Measurements from ENCODE around the gene MPPED1. TPM values are rescaled to one million over a fixed set of nuclear protein-coding genes. Genes with fewer than 3 reads are reported as not detected.

MPPED1 gene
- total and polyA plus RNA-seq, 2 donors (not counting 3 experiments of a cell fraction or from before 2014, with no cell fraction given), result not detected

DNA sequence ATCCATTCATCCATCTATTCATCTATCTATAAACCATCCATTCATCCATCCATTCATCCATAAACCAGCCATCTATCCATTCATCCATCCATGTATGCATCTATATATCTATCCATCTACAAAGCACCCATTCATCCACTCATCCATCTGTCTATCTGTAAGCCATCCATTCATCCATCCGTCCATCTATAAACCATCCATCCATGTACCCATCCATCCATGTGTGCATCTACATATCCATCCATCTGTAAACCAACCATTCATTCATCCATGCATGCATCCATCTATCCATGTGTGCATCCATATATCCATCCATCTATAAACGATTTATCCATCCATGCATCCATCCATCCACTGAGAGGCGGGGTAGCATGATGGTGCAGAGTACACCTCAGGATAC lies 58.4 kb downstream of the MPPED1 start:
- FAIRE-seq, result no peak
- CTCF ChIA-PET, result no interaction called here
- dilution Hi-C loops (cut with MboI; ENCODE audit: extremely low pct_ligation_motif_present, low sequenced_read_pairs), result no loop called here

DNA sequence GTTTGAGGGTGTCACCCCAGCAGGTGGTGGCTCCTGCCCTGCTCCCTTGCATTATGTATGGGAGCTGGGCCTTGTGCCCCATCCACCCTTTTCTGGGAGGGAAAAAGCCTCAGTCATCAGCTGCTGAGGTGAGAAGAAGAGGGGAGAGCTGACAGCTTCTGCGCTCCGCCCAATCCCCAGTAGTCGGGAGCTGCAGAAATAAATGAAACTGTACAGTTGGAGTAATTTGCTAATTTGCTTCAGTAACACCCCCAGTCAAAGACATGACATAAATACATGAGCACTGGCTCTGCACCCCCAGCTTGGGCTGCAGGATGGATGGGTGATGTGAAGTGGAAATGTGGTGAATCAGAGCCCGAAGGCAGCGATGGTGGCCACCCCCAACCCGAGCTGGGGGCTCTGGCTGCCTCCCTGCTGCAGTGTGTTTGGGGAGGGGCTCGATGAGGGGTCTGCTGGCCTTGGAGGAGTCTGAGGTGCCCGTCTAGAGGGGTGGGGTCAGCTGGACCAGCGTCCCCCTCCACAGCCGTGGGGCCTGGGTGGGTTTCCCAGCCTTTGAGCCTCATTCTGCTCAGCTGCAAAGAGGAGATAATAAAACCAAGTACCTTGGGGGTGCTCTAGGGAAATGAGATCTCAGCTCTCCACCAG lies 59.2 kb downstream of the MPPED1 start:
- no TSS peak for BruUV-seq (replicated peaks)
- no peak overlapping the region for H3K4me2 ChIP-seq (ENCODE audit: insufficient read depth, low read length)
- POLR2A ChIA-PET, result no interaction called here
- H3K27ac ChIP-seq (ENCODE audit: insufficient read depth, low read depth, low read length), result no peak overlapping the region
- no peaks in the 10 kb centered on the region for H3K9me3 ChIP-seq (replicated peaks; ENCODE audit: control insufficient read depth, insufficient read depth, low read length)
- no peaks in the 10 kb centered on the region for H3K79me2 ChIP-seq (ENCODE audit: control insufficient read depth, insufficient read depth, low read length)
- H3K9me1 ChIP-seq (replicated peaks; ENCODE audit: control insufficient read depth, extremely low read depth, insufficient read depth, low read length), result no peaks in the 10 kb centered on the region
- H2AFZ ChIP-seq (ENCODE audit: low read depth, low read length), result no peak overlapping the region
- H3K4me3 ChIP-seq (replicated peaks in 1 of 3; ENCODE audit: insufficient read depth in 1 of 3, low read depth in 1 of 3, low read length in 3 of 3), result no peak overlapping the region
- no peaks in the 10 kb centered on the region for H4K20me1 ChIP-seq (replicated peaks; ENCODE audit: control insufficient read depth, extremely low read depth, insufficient read depth, low read length)
- no peaks in the 10 kb centered on the region for H3K4me1 ChIP-seq (ENCODE audit: control insufficient read depth, extremely low read depth, insufficient read depth, low read length)
- TF ChIP-seq, protein P1, sequence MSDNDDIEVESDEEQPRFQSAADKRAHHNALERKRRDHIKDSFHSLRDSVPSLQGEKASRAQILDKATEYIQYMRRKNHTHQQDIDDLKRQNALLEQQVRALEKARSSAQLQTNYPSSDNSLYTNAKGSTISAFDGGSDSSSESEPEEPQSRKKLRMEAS (IDR thresholded peaks at IDR 0.05; ENCODE audit: insufficient read depth, insufficient read length), result no peak
- TF ChIP-seq JUN (IDR thresholded peaks at IDR 0.05; ENCODE audit: borderline replicate concordance, insufficient read depth, insufficient read length, low read depth), result no peak
- TF ChIP-seq, protein P2, sequence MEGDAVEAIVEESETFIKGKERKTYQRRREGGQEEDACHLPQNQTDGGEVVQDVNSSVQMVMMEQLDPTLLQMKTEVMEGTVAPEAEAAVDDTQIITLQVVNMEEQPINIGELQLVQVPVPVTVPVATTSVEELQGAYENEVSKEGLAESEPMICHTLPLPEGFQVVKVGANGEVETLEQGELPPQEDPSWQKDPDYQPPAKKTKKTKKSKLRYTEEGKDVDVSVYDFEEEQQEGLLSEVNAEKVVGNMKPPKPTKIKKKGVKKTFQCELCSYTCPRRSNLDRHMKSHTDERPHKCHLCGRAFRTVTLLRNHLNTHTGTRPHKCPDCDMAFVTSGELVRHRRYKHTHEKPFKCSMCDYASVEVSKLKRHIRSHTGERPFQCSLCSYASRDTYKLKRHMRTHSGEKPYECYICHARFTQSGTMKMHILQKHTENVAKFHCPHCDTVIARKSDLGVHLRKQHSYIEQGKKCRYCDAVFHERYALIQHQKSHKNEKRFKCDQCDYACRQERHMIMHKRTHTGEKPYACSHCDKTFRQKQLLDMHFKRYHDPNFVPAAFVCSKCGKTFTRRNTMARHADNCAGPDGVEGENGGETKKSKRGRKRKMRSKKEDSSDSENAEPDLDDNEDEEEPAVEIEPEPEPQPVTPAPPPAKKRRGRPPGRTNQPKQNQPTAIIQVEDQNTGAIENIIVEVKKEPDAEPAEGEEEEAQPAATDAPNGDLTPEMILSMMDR (IDR thresholded peaks at IDR 0.05; ENCODE audit: extremely low read depth in 1 of 2, insufficient read depth in 1 of 2, low read depth in 1 of 2, low read length in 2 of 2), result no peak
- no peak for TF ChIP-seq GATA2 (IDR thresholded peaks at IDR 0.05; ENCODE audit: insufficient read depth, insufficient read length, low read depth, low read length)
- no peak for TF ChIP-seq FOS (IDR thresholded peaks at IDR 0.05; ENCODE audit: borderline replicate concordance, insufficient read depth, low read length)
- TF ChIP-seq POLR2AphosphoS5 (IDR thresholded peaks at IDR 0.05; ENCODE audit: insufficient read depth, low read depth, low read length), result no peak
- TF ChIP-seq POLR2A (IDR thresholded peaks at IDR 0.05; ENCODE audit: low read depth, low read length), result no peak
- TF ChIP-seq MYC (IDR thresholded peaks at IDR 0.05; ENCODE audit: low read depth, low read length), result no peak
- TF ChIP-seq EZH2 (IDR thresholded peaks at IDR 0.05; ENCODE audit: borderline replicate concordance, low read depth, low read length, severe bottlenecking), result no peak
- H3K36me3 ChIP-seq (ENCODE audit: control insufficient read depth in 2 of 2, extremely low read depth in 1 of 2, insufficient read depth in 2 of 2, low read length in 2 of 2), result no peaks in the 10 kb centered on the region
- DNase-seq (ENCODE audit: low read depth, low spot score) (no peak), FAIRE-seq (no peak)
- CTCF ChIA-PET, result no interaction called here
- H3K27me3 ChIP-seq (ENCODE audit: control insufficient read depth in 2 of 2, insufficient read depth in 2 of 2, low read length in 2 of 2), result no peaks in the 10 kb centered on the region
- H3K9ac ChIP-seq (replicated peaks; ENCODE audit: extremely low read depth, insufficient read depth, low read length), result no peak overlapping the region
- dilution Hi-C loops (cut with MboI; ENCODE audit: extremely low pct_ligation_motif_present, low sequenced_read_pairs), result no loop called here
- intact Hi-C loops (cut with micrococcal nuclease), result no loop called here

More for the DNA sequence above, 58.4 kb downstream of the MPPED1 start:
- Histone ChIP-seq H3K9me3 (replicated peaks; ENCODE audit: control insufficient read depth, insufficient read depth, low read length) (no peaks in the 10 kb centered on the region), H3K9ac (replicated peaks; ENCODE audit: extremely low read depth, insufficient read depth, low read length) (no peak overlapping the region), H3K36me3 (ENCODE audit: control insufficient read depth in 2 of 2, extremely low read depth in 1 of 2, insufficient read depth in 2 of 2, low read length in 2 of 2) (no peaks in the 10 kb centered on the region), H3K27me3 (ENCODE audit: control insufficient read depth in 2 of 2, insufficient read depth in 2 of 2, low read length in 2 of 2) (no peaks in the 10 kb centered on the region), H2AFZ (ENCODE audit: low read depth, low read length) (no peak overlapping the region), H3K79me2 (ENCODE audit: control insufficient read depth, insufficient read depth, low read length) (no peaks in the 10 kb centered on the region), H4K20me1 (replicated peaks; ENCODE audit: control insufficient read depth, extremely low read depth, insufficient read depth, low read length) (no peaks in the 10 kb centered on the region), H3K9me1 (replicated peaks; ENCODE audit: control insufficient read depth, extremely low read depth, insufficient read depth, low read length) (no peaks in the 10 kb centered on the region), H3K4me3 (replicated peaks in 1 of 3; ENCODE audit: insufficient read depth in 1 of 3, low read depth in 1 of 3, low read length in 3 of 3) (no peak overlapping the region), H3K27ac (ENCODE audit: insufficient read depth, low read depth, low read length) (no peak overlapping the region), H3K4me1 (ENCODE audit: control insufficient read depth, extremely low read depth, insufficient read depth, low read length) (no peaks in the 10 kb centered on the region), H3K4me2 (ENCODE audit: insufficient read depth, low read length) (no peak overlapping the region)
- intact Hi-C loops (cut with micrococcal nuclease), result no loop called here
- TF ChIP-seq, protein P2 (IDR thresholded peaks at IDR 0.05; ENCODE audit: extremely low read depth in 1 of 2, insufficient read depth in 1 of 2, low read depth in 1 of 2, low read length in 2 of 2), result no peak
- TF ChIP-seq, protein P1 (IDR thresholded peaks at IDR 0.05; ENCODE audit: insufficient read depth, insufficient read length), result no peak
- no peak for TF ChIP-seq FOS (IDR thresholded peaks at IDR 0.05; ENCODE audit: borderline replicate concordance, insufficient read depth, low read length)
- no peak for TF ChIP-seq EZH2 (IDR thresholded peaks at IDR 0.05; ENCODE audit: borderline replicate concordance, low read depth, low read length, severe bottlenecking)
- no TSS peak for BruUV-seq (replicated peaks)
- DNase-seq (ENCODE audit: low read depth, low spot score), result no peak
- POLR2A ChIA-PET, result no interaction called here
